Pancreas (tissue), 10 donors: Measurements from ENCODE around the gene TRMT11. TPM values are rescaled to one million over a fixed set of nuclear protein-coding genes. Genes with fewer than 3 reads are reported as not detected.

Experiments
- ATAC-seq, 4 donors: fragments of 200-7000 bp; cut with Tn5 transposase; one replicate each; pipeline versions ENCODE4 v1.8.0 to v1.9.1; 2020; ENCODE audit warnings: mild to moderate bottlenecking in 4 of 4, moderate library complexity in 4 of 4
- DNase-seq, 6 donors: peaks; one replicate each; pipeline ENCODE4 v3.0.0-alpha.2; 2020
- FAIRE-seq: peaks from 2 replicates; lab custom pipeline; 2012; peaks lifted over from hg19 to GRCh38; lab: Jason Lieb, UNC
- H3K27ac ChIP-seq, 4 donors: fragments of 200-600 bp; sonication (generic); 1 replicate in 3 of 4; 2 replicates in 1 of 4; pipeline versions ENCODE4 v1.5.0 to v1.8.0; 2020
- H3K27me3 ChIP-seq, 4 donors: fragments of 200-600 bp; one replicate each; pipeline ENCODE4 v1.8.0; 2021
- H3K36me3 ChIP-seq, 3 donors: fragments of 200-600 bp; sonication (generic) in 1 of 3; one replicate each; pipeline versions ENCODE4 v1.5.0 to v1.8.0; 2020 to 2021
- H3K4me1 ChIP-seq, 3 donors: fragments of 200-600 bp; one replicate each; pipeline ENCODE4 v1.8.0; 2021
- H3K4me3 ChIP-seq, 4 donors: fragments of 200-600 bp; sonication (generic) in 2 of 4; one replicate each; pipeline versions ENCODE4 v1.5.0 to v1.8.0; 2020 to 2021
- H3K9me3 ChIP-seq, 4 donors: fragments of 200-600 bp; one replicate each; pipeline ENCODE4 v1.8.0; 2021
- WGBS, 2 donors: extraction: QIAGEN DNeasy Blood & Tissue Kit; methylation state at CpG; one replicate each; pipeline ENCODE4 v1.1.7; 2013; 5-methylcytosine and 5-hydroxymethylcytosine counted together
- intact Hi-C, 3 donors: fragments of 100-400 bp; cut with DNase I; formaldehyde crosslinking; loops; one replicate each; pipeline versions ENCODE4 v1.11.1 to v1.14.2; 2022
- polyA plus RNA-seq, 2 donors: library from polyadenylated mRNA; stranded (reverse); fragments of 200-250 nt; gene quantifications; one replicate each; pipeline ENCODE4 v1.2.3, GENCODE V29; 2013
- total RNA-seq, 6 donors: library from RNA; stranded (reverse); fragmentation: NEBNext Ultra II Directional in 4 of 6; extraction: Animal tissue kit (Norgen Biotek cat#: 25700) in 4 of 6; gene quantifications; one replicate each; pipeline versions ENCODE4 v1.2.1 to v1.2.4, GENCODE V29; 2021 to 2023
- TF ChIP-seq, protein P1 (sequence below), 4 donors: fragments of 200-600 bp; sonication (generic) in 3 of 4; IDR thresholded peaks; one replicate each; pipeline versions ENCODE4 v1.5.0 to v1.8.0; 2021; ENCODE audit warnings: antibody characterized with exemption in 4 of 4
- donor health status: healthy with polysubstance abuse.
- donor health status: DM: no; HTN: no; CAD: no; lungs with moderate emphysema.
- donor health status: DM: no; HTN: no; CAD: no.
- donor health status: control.
- donor health status: control.
- donor health status: Bipolar disorder and iron deficiency.
- donor health status: DM: yes; HTN: yes; CAD: no.
- donor health status: DM: no; HTN: no; CAD: no.
- donor health status: DM: no; HTN: no; CAD: no.
- donor health status: DM: yes; HTN: yes; CAD: no.

The TRMT11 gene
- total and polyA plus RNA-seq, 8 donors: 6.1 to 11.6 (median 10.7) TPM

DNA sequence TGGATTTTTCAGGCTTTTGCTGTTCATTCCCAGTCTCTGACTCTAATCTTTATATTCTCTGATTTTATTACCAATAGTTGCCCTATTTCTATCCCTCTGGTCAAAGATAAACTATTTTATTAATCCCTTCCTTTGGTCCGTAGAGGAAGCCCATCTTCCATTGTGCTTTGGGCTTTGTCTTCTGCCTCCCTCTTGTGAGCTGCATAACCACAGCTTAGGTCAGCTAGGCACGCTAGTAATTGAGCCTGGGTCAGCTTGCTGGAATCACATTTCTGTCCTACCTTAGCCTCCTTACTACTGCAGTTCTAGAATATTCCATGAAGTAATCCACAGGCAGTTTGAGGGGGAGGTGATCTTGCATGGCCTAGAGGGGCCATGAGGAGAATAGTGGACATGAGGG lies 49.4 kb downstream of the TRMT11 start:
- Histone ChIP-seq H3K4me3 (no peak overlapping the region), H3K9me3 (no peaks in the 10 kb centered on the region), H3K27me3 (no peaks in the 10 kb centered on the region), H3K27ac (no peak overlapping the region), H3K4me1 (peaks cover 0 to 5% (median 0%) of the 10 kb centered on the region in 3 donors), H3K36me3 (no peaks in the 10 kb centered on the region)
- ATAC-seq: no peak
- TF ChIP-seq, protein P1, sequence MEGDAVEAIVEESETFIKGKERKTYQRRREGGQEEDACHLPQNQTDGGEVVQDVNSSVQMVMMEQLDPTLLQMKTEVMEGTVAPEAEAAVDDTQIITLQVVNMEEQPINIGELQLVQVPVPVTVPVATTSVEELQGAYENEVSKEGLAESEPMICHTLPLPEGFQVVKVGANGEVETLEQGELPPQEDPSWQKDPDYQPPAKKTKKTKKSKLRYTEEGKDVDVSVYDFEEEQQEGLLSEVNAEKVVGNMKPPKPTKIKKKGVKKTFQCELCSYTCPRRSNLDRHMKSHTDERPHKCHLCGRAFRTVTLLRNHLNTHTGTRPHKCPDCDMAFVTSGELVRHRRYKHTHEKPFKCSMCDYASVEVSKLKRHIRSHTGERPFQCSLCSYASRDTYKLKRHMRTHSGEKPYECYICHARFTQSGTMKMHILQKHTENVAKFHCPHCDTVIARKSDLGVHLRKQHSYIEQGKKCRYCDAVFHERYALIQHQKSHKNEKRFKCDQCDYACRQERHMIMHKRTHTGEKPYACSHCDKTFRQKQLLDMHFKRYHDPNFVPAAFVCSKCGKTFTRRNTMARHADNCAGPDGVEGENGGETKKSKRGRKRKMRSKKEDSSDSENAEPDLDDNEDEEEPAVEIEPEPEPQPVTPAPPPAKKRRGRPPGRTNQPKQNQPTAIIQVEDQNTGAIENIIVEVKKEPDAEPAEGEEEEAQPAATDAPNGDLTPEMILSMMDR (IDR thresholded peaks at IDR 0.05): no peak
- FAIRE-seq: no peak
- DNase-seq: no peak
- 94 to 100% methylated on average over 2 of the region's 2 CpGs for WGBS, 2 donors
- intact Hi-C loops: no loop called here

- no peaks in the 10 kb centered on the region for H3K27me3 ChIP-seq
- no peak for DNase-seq
- H3K4me1 ChIP-seq: peaks cover 0 to 14% (median 6%) of the 10 kb centered on the region in 3 donors
- no peak overlapping the region for H3K4me3 ChIP-seq
- FAIRE-seq: no peak
- TF ChIP-seq, protein P1 (IDR thresholded peaks at IDR 0.05): no peak
- intact Hi-C loops: no loop called here
- no peaks in the 10 kb centered on the region for H3K9me3 ChIP-seq
- no peaks in the 10 kb centered on the region for H3K36me3 ChIP-seq
- H3K27ac ChIP-seq: no peak overlapping the region
- ATAC-seq: no peak
Measured at GRCh38 chr6:126038234-126038633, 51.9 kb downstream of the TRMT11 start.

GRCh38 chr6:126039284-126039683 lies 52.9 kb downstream of the TRMT11 start:
- peak overlapping the region in 1 of 4 donors; percentile 75 for H3K27ac ChIP-seq
- H3K27me3 ChIP-seq: no peaks in the 10 kb centered on the region
- H3K4me3 ChIP-seq: no peak overlapping the region
- no peaks in the 10 kb centered on the region for H3K36me3 ChIP-seq
- WGBS, 2 donors: 91% methylated on average over 2 of the region's 2 CpGs
- FAIRE-seq (no peak), ATAC-seq (no peak), DNase-seq (no peak)
- intact Hi-C loops: no loop called here
- no peaks in the 10 kb centered on the region for H3K9me3 ChIP-seq
- TF ChIP-seq, protein P1 (IDR thresholded peaks at IDR 0.05): no peak
- H3K4me1 ChIP-seq: peaks cover 0 to 14% (median 6%) of the 10 kb centered on the region in 3 donors

DNA sequence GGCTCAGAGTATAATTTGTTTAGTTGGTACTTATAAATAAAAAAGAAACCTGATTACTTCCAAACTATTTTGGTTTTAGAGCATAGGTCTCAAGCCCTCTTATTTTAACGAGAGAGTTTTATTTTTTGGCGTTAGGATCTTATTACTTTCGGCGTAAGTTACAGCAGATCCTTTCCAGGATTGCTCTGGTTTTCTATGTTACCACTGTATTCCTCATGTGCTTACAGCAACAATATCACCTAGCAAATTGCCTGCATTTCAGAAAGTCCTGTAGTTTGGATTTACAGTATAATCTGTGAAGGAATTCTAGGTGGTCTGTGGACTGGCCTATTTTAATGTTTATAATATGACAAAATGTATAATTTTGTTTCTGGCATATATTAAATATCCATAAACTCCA lies 54.1 kb downstream of the TRMT11 start:
- ATAC-seq (peak; percentile 5 to 41 (median 26)), FAIRE-seq (no peak), DNase-seq (no peak)
- TF ChIP-seq, protein P1 (IDR thresholded peaks at IDR 0.05): no peak
- peaks cover 0 to 14% (median 6%) of the 10 kb centered on the region in 3 donors for H3K4me1 ChIP-seq
- H3K27me3 ChIP-seq: no peaks in the 10 kb centered on the region
- 90 to 94% methylated on average over 4 of the region's 4 CpGs for WGBS, 2 donors
- no peak overlapping the region for H3K4me3 ChIP-seq
- intact Hi-C loops: no loop called here
- H3K9me3 ChIP-seq: no peaks in the 10 kb centered on the region
- H3K36me3 ChIP-seq: no peaks in the 10 kb centered on the region
- H3K27ac ChIP-seq: peak overlapping the region in 3 of 4 donors; percentile 9 to 75 (median 67)

GRCh38 chr6:126040826-126041225 lies 54.5 kb downstream of the TRMT11 start:
- peak in 4 of 6 donors; percentile 22 to 50 (median 28) for DNase-seq
- peaks cover 0 to 14% (median 6%) of the 10 kb centered on the region in 3 donors for H3K4me1 ChIP-seq
- no peaks in the 10 kb centered on the region for H3K27me3 ChIP-seq
- H3K27ac ChIP-seq: peak overlapping the region in 3 of 4 donors; percentile 9 to 75 (median 67)
- H3K36me3 ChIP-seq: no peaks in the 10 kb centered on the region
- H3K4me3 ChIP-seq: no peak overlapping the region
- ATAC-seq: peak; percentile 93 to 98 (median 95)
- intact Hi-C loops: no loop called here
- FAIRE-seq: peak; percentile 73
- TF ChIP-seq, protein P1 (IDR thresholded peaks at IDR 0.05): no peak
- H3K9me3 ChIP-seq: no peaks in the 10 kb centered on the region
- 83 to 84% methylated on average over 1 of the region's 1 CpG for WGBS, 2 donors
